ENCODE results near the gene IGSF8.

The IGSF8 gene

DNA sequence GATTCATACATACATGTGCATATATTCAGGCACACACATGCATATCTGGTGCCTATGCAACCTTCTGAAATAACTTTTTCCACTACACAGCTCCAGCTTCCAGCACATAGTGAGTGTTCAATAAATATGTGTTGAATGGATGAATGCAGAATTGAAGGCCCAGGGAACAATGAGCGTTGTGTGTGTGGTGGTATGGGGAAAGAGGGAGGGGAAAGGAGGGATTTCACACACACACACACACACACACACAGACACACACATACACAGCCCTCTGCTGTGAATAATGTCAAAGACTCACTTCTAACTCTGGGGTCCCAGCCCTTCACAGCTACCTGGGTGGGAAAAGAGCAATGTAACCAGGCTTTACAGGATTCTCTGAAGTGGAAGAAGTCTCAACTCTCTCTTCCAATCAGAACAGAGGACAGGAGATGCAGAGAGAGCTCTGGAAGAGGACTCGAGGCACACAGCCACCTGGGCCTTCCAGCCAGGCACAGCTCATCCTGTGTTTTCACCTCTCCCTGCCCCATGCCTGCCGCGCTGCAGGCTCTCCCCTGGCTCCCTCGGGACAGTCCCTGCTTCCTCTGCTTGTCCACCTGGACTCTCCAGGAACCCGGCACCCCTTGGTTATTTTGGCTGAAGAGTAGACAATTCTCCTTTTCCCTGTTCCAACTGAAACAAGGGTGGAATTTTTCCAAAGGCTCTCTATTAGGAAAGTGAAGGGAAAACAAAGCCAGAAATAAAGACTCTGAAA lies 5.4 kb upstream of the IGSF8 start:
- DNase-seq (ENCODE audit: low read depth) = no peak

DNA sequence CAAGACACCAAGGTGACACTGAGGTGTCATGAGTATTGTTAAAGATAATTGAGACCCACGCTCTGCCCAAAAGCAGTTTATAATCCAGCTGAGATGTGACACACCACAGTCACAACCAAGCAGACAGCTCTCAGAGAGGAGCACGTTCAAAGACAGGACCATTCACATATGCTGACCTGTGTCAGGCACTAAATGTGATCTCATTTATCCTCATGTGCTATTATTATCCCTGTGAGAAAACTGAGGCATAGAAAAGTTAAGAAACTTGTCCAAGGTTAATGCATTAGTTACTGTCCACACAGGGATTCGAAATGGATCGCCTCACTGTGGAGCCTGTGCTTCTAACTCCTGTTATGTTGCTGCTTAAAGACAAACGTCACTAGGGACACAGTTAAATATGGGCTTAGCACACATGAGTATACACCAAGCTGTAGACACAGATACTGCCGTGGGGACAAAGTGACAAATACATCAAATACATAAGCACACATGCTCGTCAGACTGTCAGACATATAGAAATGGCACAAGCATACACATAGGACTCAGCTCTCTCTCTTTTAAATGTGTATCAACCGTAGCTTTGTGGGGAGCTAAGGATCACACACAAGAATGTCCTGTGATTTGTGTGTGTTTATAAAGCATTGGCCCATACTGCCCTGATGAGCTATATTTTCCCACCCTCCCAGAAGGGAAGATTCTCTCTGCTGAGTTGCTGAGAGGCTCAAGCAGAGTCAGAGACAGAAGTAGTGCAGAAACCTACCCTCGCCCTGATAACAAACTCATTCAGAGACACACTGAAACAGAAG lies 3.5 kb upstream of the IGSF8 start:
- no peak for DNase-seq (ENCODE audit: low read depth)

DNA sequence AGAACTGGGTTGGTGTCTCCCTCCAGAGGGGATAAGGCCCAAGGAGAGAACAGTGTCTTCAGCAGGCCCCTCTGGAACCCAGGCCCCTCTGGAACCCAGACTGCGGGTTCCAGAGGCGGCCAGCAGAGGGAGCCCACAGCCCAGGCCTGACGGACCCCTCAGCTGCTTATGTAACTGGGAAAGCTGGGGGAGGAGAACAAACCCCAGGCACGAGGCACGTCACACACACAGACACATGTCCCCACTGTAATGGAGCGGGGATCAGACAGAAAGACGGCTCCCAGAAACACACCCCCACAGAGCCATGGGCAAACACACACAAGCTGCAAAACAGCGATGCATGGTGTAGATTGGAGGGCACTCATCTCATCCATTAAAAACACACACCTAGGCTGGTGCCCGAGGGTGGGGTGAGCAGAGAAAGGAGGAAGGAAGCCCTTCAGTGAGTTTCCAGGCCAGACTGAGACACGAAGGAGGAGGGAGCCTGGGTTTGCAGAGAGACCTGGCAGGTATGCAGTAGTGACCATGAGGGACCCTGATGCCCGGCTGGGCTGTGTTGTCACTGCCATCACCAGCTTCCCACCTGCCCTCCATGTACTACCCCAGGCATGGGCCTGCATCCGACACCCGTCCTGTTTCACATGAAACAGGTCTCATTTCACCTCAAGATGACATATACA lies 2.8 kb upstream of the IGSF8 start:
- DNase-seq (ENCODE audit: low read depth) = peak; percentile 32

GRCh38 chr1:160099716-160100375 lies 1.4 kb upstream of the IGSF8 start:
- DNase-seq (ENCODE audit: low read depth) = no peak

DNA sequence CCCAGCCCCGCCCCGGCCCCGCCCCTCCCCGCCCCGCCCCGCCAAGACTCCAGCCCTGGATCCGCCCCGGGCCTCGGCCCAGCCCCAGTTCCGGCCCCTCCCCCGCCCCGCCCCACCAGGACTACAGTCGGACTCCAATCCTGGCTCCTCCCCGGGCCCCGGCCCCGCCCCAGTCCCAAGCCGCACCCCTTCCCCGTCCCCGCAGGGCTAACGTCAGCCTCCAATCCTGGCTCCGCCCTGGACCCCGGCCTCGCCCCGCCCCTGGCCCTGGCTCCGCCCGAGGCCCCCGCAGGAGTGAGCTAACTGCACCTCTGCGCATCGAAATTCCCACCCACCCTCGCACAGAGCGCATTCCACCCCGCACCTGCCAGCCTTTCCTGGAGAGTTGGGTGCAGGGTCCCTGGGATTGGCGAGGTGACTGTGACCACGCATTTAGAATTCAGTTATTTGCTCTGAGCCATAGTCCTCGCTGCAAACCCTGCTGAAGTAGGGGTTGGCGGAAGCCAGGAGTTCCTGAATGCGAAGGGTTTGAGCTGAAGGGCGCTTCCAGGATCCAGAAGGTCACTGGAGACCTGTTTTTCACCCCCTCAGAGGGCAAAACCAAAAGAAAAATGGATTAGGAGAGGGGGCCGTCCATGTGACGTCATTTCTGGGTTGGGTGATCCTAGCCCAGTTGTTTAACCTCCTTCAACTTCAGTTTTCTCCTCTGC lies 588 bp upstream of the IGSF8 start:
- peak; percentile 98 for DNase-seq (ENCODE audit: low read depth)

DNA sequence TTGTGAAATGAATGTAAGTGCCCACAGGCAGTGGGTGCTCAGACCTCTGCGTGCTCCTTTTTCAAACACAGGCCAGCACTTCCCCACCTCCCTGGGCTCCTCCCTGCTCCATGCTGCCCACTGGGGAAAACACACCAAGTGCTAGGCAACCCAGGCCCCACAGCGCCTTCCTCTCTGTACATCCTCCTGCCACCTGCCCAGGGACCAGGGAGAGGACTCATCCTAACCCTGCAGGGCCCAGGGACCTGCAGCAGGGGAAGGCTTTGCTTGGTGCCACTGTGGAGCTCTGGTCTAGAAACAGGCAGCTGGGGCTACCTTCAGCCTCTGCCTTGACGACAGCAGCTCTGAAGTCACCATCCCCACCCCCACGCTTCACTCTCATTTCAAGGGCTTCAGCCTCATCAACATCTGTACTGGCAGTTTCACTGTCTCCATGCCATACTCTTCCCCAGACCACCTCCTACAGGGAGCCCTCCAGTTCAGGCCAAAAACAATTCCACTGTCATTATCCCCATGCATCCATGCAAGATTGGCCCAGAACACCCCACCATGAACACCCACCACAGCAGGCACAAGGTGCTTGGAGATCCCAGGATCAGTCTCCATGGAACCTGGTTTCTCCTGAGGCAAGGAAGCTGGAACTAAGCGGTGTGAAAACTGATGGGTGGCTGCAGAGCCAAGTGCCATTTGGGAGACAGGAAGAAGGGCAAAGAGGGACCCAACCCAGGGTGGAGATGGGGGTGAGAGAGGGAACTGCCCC lies 1.1 kb downstream of the IGSF8 start:
- no peak for DNase-seq (ENCODE audit: low read depth)

GRCh38 chr1:160096274-160097116 lies 1.9 kb downstream of the IGSF8 start:
- DNase-seq (ENCODE audit: low read depth) = no peak

- no peak for DNase-seq (ENCODE audit: low read depth)
These were observed 2.9 kb downstream of the IGSF8 start for GRCh38 chr1:160095382-160096105.

DNA sequence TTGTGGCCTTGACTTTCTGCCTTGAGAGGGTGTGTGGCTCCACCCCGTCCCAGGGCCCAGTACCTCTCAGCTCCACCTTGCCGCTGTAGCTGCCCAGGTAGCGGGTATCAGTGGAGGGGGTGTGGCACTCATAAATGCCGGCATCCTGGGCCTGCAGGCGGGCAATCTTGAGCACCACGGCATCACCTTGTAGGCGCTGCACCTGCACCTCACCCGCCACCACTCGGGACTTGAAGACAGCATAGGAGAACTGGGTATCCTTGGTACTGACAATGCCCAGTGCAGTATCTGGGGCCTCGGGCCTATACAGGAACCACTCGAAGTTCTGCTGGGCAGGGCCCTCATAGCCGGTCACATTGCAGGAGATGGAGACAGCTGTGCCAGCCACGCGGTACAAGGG lies 3.6 kb downstream of the IGSF8 start:
- no peak for DNase-seq (ENCODE audit: low read depth)

DNA sequence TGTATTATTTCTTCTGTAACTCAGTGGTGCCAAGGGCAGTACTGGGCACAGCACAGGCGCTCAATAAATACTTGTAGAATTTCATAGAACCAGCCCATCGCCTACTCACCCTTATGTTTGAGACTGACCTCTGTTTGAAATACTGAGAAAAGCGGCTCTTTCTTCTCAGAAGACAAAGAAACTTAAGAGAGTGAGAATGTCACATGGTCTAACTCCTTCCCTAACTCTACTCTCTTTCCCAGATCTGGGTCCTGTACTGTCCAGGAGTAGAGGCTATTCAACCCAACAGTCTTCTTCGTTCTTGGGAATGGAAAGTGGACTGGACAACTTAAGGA lies 4.2 kb downstream of the IGSF8 start:
- no peak for DNase-seq (ENCODE audit: low read depth)

- no peak for DNase-seq (ENCODE audit: low read depth)
These were observed 4.7 kb downstream of the IGSF8 start for GRCh38 chr1:160093624-160094290.

GRCh38 chr1:160093069-160093395 lies 5.4 kb downstream of the IGSF8 start:
- DNase-seq (ENCODE audit: low read depth) = no peak

DNA sequence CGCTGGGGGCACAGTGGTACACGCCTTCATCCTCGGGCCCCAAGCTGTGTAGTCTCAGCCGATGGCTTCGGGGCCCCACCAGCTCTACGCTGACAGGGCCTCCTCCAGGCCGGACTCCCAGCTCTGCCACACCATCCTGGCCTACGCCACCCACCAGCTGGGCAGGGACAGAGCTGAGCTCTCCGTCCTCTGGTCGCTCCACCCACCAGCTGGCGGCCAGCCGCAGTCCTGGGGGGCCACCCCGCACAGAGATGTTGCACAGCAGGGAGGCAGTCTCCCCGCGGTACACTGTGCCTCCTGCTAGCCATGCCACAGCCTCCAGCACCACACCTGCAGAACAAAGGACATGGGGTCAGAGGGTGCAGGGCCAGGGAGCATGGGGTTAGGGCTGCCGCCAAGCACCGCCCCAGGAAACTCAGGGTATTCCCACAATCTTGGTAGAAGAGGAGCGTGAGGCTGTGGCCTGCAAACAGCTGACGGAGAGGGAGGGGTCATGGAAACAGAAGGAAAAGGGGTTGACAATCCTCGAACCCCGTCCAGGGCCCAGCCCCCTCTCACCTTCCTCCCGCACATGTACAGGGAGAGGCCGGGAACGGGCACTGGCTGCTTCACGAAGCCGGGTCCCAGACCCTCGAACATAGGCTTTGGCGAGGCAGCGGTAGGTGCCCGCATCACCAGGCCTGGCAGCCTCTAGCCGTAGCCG lies 5.9 kb downstream of the IGSF8 start:
- no peak for DNase-seq (ENCODE audit: low read depth)

DNA sequence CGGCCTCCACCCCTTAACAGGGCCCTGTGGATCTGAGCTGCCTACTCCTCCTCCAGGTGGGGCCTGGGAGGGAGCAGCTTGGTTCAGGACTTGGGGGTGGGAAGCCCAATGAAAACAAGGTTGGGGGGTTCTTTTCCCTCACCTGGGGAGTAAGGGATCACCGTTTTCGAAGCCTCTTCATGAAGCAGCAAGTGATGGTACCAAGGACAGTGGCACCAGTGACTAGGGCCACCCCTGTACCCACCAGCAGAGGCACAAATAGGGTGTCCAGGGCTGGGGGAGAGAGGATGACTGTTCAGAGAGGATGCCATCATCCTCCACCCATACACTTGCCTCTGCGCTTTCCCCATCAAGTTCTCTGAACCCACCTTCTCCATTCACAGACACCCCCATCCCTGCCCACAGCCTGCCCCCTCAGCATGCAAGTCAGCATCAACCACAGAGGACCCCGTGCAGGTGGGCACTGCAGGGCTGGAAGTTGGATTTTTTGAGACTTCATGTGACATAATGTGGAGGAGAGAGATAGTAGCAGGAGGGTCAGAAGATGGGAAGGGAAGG lies 6.7 kb downstream of the IGSF8 start:
- DNase-seq (ENCODE audit: low read depth) = no peak

GRCh38 chr1:160090760-160091159 lies 7.7 kb downstream of the IGSF8 start:
- no peak for DNase-seq (ENCODE audit: low read depth)

GRCh38 chr1:160089883-160090282 lies 8.5 kb downstream of the IGSF8 start:
- DNase-seq (ENCODE audit: low read depth) = no peak

- no peak for DNase-seq (ENCODE audit: low read depth)
These were observed 11.2 kb downstream of the IGSF8 start for GRCh38 chr1:160087118-160087662.

GRCh38 chr1:160086456-160086892 lies 11.9 kb downstream of the IGSF8 start:
- no peak for DNase-seq (ENCODE audit: low read depth)

Data from stimulated activated CD8-positive, alpha-beta memory T cell treated with anti-CD3 and anti-CD28 coated beads, Interleukin-15, amount 100 ng/mL, for 1 hour (primary cell).